Measurements from ENCODE around the gene PPP2R3A. TPM values are rescaled to one million over a fixed set of nuclear protein-coding genes. Genes with fewer than 3 reads are reported as not detected.
A peak's percentile ranks its signal among the peaks of the same experiment; 100 is the strongest.

The PPP2R3A gene
- total and polyA plus RNA-seq, 2 donors from 2014 or later = 16.6 to 71.9 TPM

- Histone ChIP-seq H3K4me3 (ENCODE audit: low read length in 3 of 3) (no peak overlapping the region), H3K27me3 (ENCODE audit: control insufficient read depth, insufficient read depth, low read length) (no peaks in the 10 kb centered on the region), H3K4me1 (ENCODE audit: control insufficient read depth in 2 of 3, insufficient read depth in 2 of 3, low read depth in 1 of 3, low read length in 3 of 3) (no peaks in the 10 kb centered on the region), H3K9me3 (ENCODE audit: control insufficient read depth in 2 of 3, insufficient read depth in 1 of 3, low read length in 3 of 3) (no peaks in the 10 kb centered on the region), H3K27ac (ENCODE audit: low read depth in 2 of 2, low read length in 2 of 2) (no peak overlapping the region), H3K9ac (ENCODE audit: low read length in 3 of 3) (no peak overlapping the region), H3K36me3 (ENCODE audit: control insufficient read depth in 2 of 3, insufficient read depth in 3 of 3, low read length in 3 of 3) (peaks cover 0 to 4% (median 0%) of the 10 kb centered on the region in 3 donors)
- DNase-seq = no peak
- intact Hi-C loops (cut with DNase I) = no loop called here
- FAIRE-seq = no peak
- no peak for TF ChIP-seq CTCF (IDR thresholded peaks at IDR 0.05; ENCODE audit: borderline replicate concordance, extremely low read depth, insufficient read depth)
These were observed 104.4 kb downstream of the PPP2R3A start for GRCh38 chr3:136069933-136070332.

- no peaks in the 10 kb centered on the region for H3K9me3 ChIP-seq (ENCODE audit: control insufficient read depth in 2 of 3, insufficient read depth in 1 of 3, low read length in 3 of 3)
- H3K27me3 ChIP-seq (ENCODE audit: control insufficient read depth, insufficient read depth, low read length) = no peaks in the 10 kb centered on the region
- H3K27ac ChIP-seq (ENCODE audit: low read depth in 2 of 2, low read length in 2 of 2) = no peak overlapping the region
- peaks cover 0 to 4% (median 0%) of the 10 kb centered on the region in 3 donors for H3K36me3 ChIP-seq (ENCODE audit: control insufficient read depth in 2 of 3, insufficient read depth in 3 of 3, low read length in 3 of 3)
- no peak for DNase-seq
- H3K9ac ChIP-seq (ENCODE audit: low read length in 3 of 3) = no peak overlapping the region
- no peaks in the 10 kb centered on the region for H3K4me1 ChIP-seq (ENCODE audit: control insufficient read depth in 2 of 3, insufficient read depth in 2 of 3, low read depth in 1 of 3, low read length in 3 of 3)
- TF ChIP-seq CTCF (IDR thresholded peaks at IDR 0.05; ENCODE audit: borderline replicate concordance, extremely low read depth, insufficient read depth) = no peak
- H3K4me3 ChIP-seq (ENCODE audit: low read length in 3 of 3) = no peak overlapping the region
- intact Hi-C loops (cut with DNase I) = no loop called here
- no peak for FAIRE-seq
These were observed 104.8 kb downstream of the PPP2R3A start for GRCh38 chr3:136070334-136070733.

- intact Hi-C loops (cut with DNase I) = no loop called here
- DNase-seq (peak in 2 of 5 donors; percentile 22 to 59), FAIRE-seq (no peak)
- H3K27me3 ChIP-seq (ENCODE audit: control insufficient read depth, insufficient read depth, low read length) = no peaks in the 10 kb centered on the region
- no peak overlapping the region for H3K27ac ChIP-seq (ENCODE audit: low read depth in 2 of 2, low read length in 2 of 2)
- H3K9ac ChIP-seq (ENCODE audit: low read length in 3 of 3) = no peak overlapping the region
- peaks cover 0 to 4% (median 0%) of the 10 kb centered on the region in 3 donors for H3K36me3 ChIP-seq (ENCODE audit: control insufficient read depth in 2 of 3, insufficient read depth in 3 of 3, low read length in 3 of 3)
- no peak for TF ChIP-seq CTCF (IDR thresholded peaks at IDR 0.05; ENCODE audit: borderline replicate concordance, extremely low read depth, insufficient read depth)
- no peaks in the 10 kb centered on the region for H3K4me1 ChIP-seq (ENCODE audit: control insufficient read depth in 2 of 3, insufficient read depth in 2 of 3, low read depth in 1 of 3, low read length in 3 of 3)
- no peak overlapping the region for H3K4me3 ChIP-seq (ENCODE audit: low read length in 3 of 3)
- no peaks in the 10 kb centered on the region for H3K9me3 ChIP-seq (ENCODE audit: control insufficient read depth in 2 of 3, insufficient read depth in 1 of 3, low read length in 3 of 3)
These were observed 105.7 kb downstream of the PPP2R3A start for GRCh38 chr3:136070953-136071949.

All from kidney (tissue), 14 donors.